ENCODE results near the gene ESR1.

GRCh38 chr6:152127432-152128165, 320.1 kb downstream of the ESR1 start:
- TF ChIP-seq CTCF (IDR thresholded peaks at IDR 0.05; ENCODE audit: low read depth, low read length, poor library complexity, severe bottlenecking): no peak
- TF ChIP-seq EZH2phosphoT487 (IDR thresholded peaks at IDR 0.05; ENCODE audit: borderline replicate concordance, low read length): no peak

Data from DOHH2 (cell line).